ENCODE measurements around the gene CA12.
"Not testable (repeated sequence)": the region's sequence is repeated elsewhere in the genome, so short reads cannot be mapped to it uniquely, and the experiment has no call there.

Gene CA12

GRCh38 chr15:63381301-63382204 is at the start of gene CA12:
Gene CA12, minus strand, starts transcription at chr15:63381846. Its CDS starts 126 bp downstream, at chr15:63381720.
- DNase-seq (ENCODE audit: low read depth), result no peak

GRCh38 chr15:63430766-63431451 is 49.3 kb upstream of the CA12 start:
- no peak for DNase-seq (ENCODE audit: low read depth)

GRCh38 chr15:63426552-63426951 is 44.9 kb upstream of the CA12 start:
- DNase-seq (ENCODE audit: low read depth), result no peak

- no peak for DNase-seq (ENCODE audit: low read depth)
Measured at GRCh38 chr15:63425426-63425985, 43.9 kb upstream of the CA12 start.

- DNase-seq (ENCODE audit: low read depth), result no peak
Measured at GRCh38 chr15:63422891-63423590, 41.4 kb upstream of the CA12 start.

GRCh38 chr15:63421433-63421832 is 39.8 kb upstream of the CA12 start:
- no peak for DNase-seq (ENCODE audit: low read depth)

- DNase-seq (ENCODE audit: low read depth), result no peak
Measured at GRCh38 chr15:63420333-63420747, 38.7 kb upstream of the CA12 start.

- no peak for DNase-seq (ENCODE audit: low read depth)
Measured at GRCh38 chr15:63418811-63419210, 37.2 kb upstream of the CA12 start.

- no peak for DNase-seq (ENCODE audit: low read depth)
Measured at GRCh38 chr15:63417721-63418120, 36.1 kb upstream of the CA12 start.

GRCh38 chr15:63417274-63417673 is 35.6 kb upstream of the CA12 start:
- DNase-seq (ENCODE audit: low read depth), result not testable (repeated sequence)

- DNase-seq (ENCODE audit: low read depth), result no peak
Measured at GRCh38 chr15:63414474-63415120, 33.0 kb upstream of the CA12 start.

GRCh38 chr15:63412551-63412950 is 30.9 kb upstream of the CA12 start:
- DNase-seq (ENCODE audit: low read depth), result no peak

GRCh38 chr15:63411866-63412265 is 30.2 kb upstream of the CA12 start:
- DNase-seq (ENCODE audit: low read depth), result no peak

- DNase-seq (ENCODE audit: low read depth), result no peak
Measured at GRCh38 chr15:63409179-63409578, 27.5 kb upstream of the CA12 start.

GRCh38 chr15:63408524-63408923 is 26.9 kb upstream of the CA12 start:
- peak; percentile 30 for DNase-seq (ENCODE audit: low read depth)

- DNase-seq (ENCODE audit: low read depth), result no peak
Measured at GRCh38 chr15:63407612-63408011, 26.0 kb upstream of the CA12 start.

GRCh38 chr15:63405683-63406390 is 24.2 kb upstream of the CA12 start:
- no peak for DNase-seq (ENCODE audit: low read depth)

GRCh38 chr15:63405159-63405558 is 23.5 kb upstream of the CA12 start:
- DNase-seq (ENCODE audit: low read depth), result no peak

GRCh38 chr15:63403254-63403945 is 21.8 kb upstream of the CA12 start:
- no peak for DNase-seq (ENCODE audit: low read depth)

GRCh38 chr15:63402498-63403253 is 21.0 kb upstream of the CA12 start:
- peak; percentile 14 for DNase-seq (ENCODE audit: low read depth)
